ENCODE data around the gene VSIG10L.

GRCh38 chr19:51368366-51369282, 26.7 kb upstream of the VSIG10L start, which contains the start of gene CLDND2:
- no peak for TF ChIP-seq POLR2AphosphoS5 (IDR thresholded peaks at IDR 0.05)
- TF ChIP-seq CTCF (IDR thresholded peaks at IDR 0.05): no peak
- TF ChIP-seq POLR2A (IDR thresholded peaks at IDR 0.05): no peak
- TF ChIP-seq EP300 (IDR thresholded peaks at IDR 0.05): no peak
